ENCODE measurements around the gene ADM.
"Not testable (repeated sequence)": the region's sequence is repeated elsewhere in the genome, so short reads cannot be mapped to it uniquely, and the experiment has no call there.

Gene ADM

GRCh38 chr11:10304495-10305261, at the start of gene ADM:
Gene ADM (plus strand): TSS chr11:10305073. CDS start chr11:10305701, 628 bp downstream.
- Mint-ChIP-seq H3K9me3 (no peaks in the 10 kb centered on the region), H3K4me1 (ENCODE audit: low read depth) (peaks cover 70% of the 10 kb centered on the region), H3K36me3 (ENCODE audit: low read depth) (peaks cover 23% of the 10 kb centered on the region), H3K27me3 (peaks cover 25% of the 10 kb centered on the region), H3K27ac (peak within 1 kb of the TSS; percentile 93), H3K4me3 (peak within 1 kb of the TSS; percentile 97)
- intact Hi-C loops (cut with micrococcal nuclease), result loop anchor here (2.0 to 5.0 kb wide), 4 partner anchors 14 to 547 kb away; no protein-coding TSS in a partner anchor

- Mint-ChIP-seq H3K4me1 (ENCODE audit: low read depth) (peaks cover 5% of the 10 kb centered on the region), H3K4me3 (no peak overlapping the region), H3K27me3 (no peaks in the 10 kb centered on the region), H3K36me3 (ENCODE audit: low read depth) (no peaks in the 10 kb centered on the region), H3K9me3 (no peaks in the 10 kb centered on the region), H3K27ac (no peak overlapping the region)
- intact Hi-C loops (cut with micrococcal nuclease), result no loop called here
Measured at GRCh38 chr11:10255388-10256125, 49.3 kb upstream of the ADM start.

- Mint-ChIP-seq H3K27ac (no peak overlapping the region), H3K4me1 (ENCODE audit: low read depth) (peaks cover 5% of the 10 kb centered on the region), H3K36me3 (ENCODE audit: low read depth) (no peaks in the 10 kb centered on the region), H3K27me3 (no peaks in the 10 kb centered on the region), H3K4me3 (no peak overlapping the region), H3K9me3 (no peaks in the 10 kb centered on the region)
- intact Hi-C loops (cut with micrococcal nuclease), result no loop called here
Measured at GRCh38 chr11:10257478-10257877, 47.4 kb upstream of the ADM start.

GRCh38 chr11:10261821-10262220, 43.1 kb upstream of the ADM start:
- Mint-ChIP-seq H3K36me3 (ENCODE audit: low read depth) (peaks cover 12% of the 10 kb centered on the region), H3K27me3 (no peaks in the 10 kb centered on the region), H3K4me3 (no peak overlapping the region), H3K9me3 (no peaks in the 10 kb centered on the region), H3K4me1 (ENCODE audit: low read depth) (peaks cover 5% of the 10 kb centered on the region), H3K27ac (no peak overlapping the region)
- intact Hi-C loops (cut with micrococcal nuclease), result loop anchor here (10.0 kb wide), 1 partner anchor 47 kb away; no protein-coding TSS in a partner anchor

- Mint-ChIP-seq H3K4me1 (ENCODE audit: low read depth) (peaks cover under 1% of the 10 kb centered on the region), H3K27ac (no peak overlapping the region), H3K4me3 (no peak overlapping the region), H3K36me3 (ENCODE audit: low read depth) (peaks cover 12% of the 10 kb centered on the region), H3K27me3 (no peaks in the 10 kb centered on the region), H3K9me3 (no peaks in the 10 kb centered on the region)
- intact Hi-C loops (cut with micrococcal nuclease), result loop anchor here (10.0 kb wide), 1 partner anchor 49 kb away; no protein-coding TSS in a partner anchor
Measured at GRCh38 chr11:10263929-10264328, 40.9 kb upstream of the ADM start.

GRCh38 chr11:10264716-10265115, 40.2 kb upstream of the ADM start:
- peaks cover 12% of the 10 kb centered on the region for H3K36me3 Mint-ChIP-seq (ENCODE audit: low read depth)
- not testable (repeated sequence) for H3K27me3 Mint-ChIP-seq; H3K9me3 Mint-ChIP-seq; H3K4me3 Mint-ChIP-seq; H3K27ac Mint-ChIP-seq; H3K4me1 Mint-ChIP-seq (ENCODE audit: low read depth)
- intact Hi-C loops (cut with micrococcal nuclease), result loop anchor here (10.0 kb wide), 1 partner anchor 50 kb away; no protein-coding TSS in a partner anchor

- H3K27ac Mint-ChIP-seq, result no peak overlapping the region
- intact Hi-C loops (cut with micrococcal nuclease), result loop anchor here (10.0 kb wide), 1 partner anchor 51 kb away; no protein-coding TSS in a partner anchor
Measured at GRCh38 chr11:10265936-10266335, 38.9 kb upstream of the ADM start.

GRCh38 chr11:10267821-10268220, 37.1 kb upstream of the ADM start:
- H3K27ac Mint-ChIP-seq, result no peak overlapping the region
- no peaks in the 10 kb centered on the region for H3K4me1 Mint-ChIP-seq (ENCODE audit: low read depth)
- peaks cover 12% of the 10 kb centered on the region for H3K36me3 Mint-ChIP-seq (ENCODE audit: low read depth)
- intact Hi-C loops (cut with micrococcal nuclease), result loop anchor here (10.0 kb wide), 1 partner anchor 53 kb away; no protein-coding TSS in a partner anchor
- no peaks in the 10 kb centered on the region for H3K9me3 Mint-ChIP-seq
- no peak overlapping the region for H3K4me3 Mint-ChIP-seq
- H3K27me3 Mint-ChIP-seq, result no peaks in the 10 kb centered on the region

More at GRCh38 chr11:10265936-10266335, 38.9 kb upstream of the ADM start:
- Mint-ChIP-seq H3K4me3 (no peak overlapping the region), H3K4me1 (ENCODE audit: low read depth) (no peaks in the 10 kb centered on the region), H3K27me3 (no peaks in the 10 kb centered on the region), H3K9me3 (no peaks in the 10 kb centered on the region), H3K36me3 (ENCODE audit: low read depth) (peaks cover 12% of the 10 kb centered on the region)

GRCh38 chr11:10268746-10269488, 36.0 kb upstream of the ADM start:
- Mint-ChIP-seq H3K9me3 (no peaks in the 10 kb centered on the region), H3K27ac (no peak overlapping the region), H3K4me1 (ENCODE audit: low read depth) (no peaks in the 10 kb centered on the region), H3K4me3 (no peak overlapping the region), H3K27me3 (no peaks in the 10 kb centered on the region), H3K36me3 (ENCODE audit: low read depth) (peaks cover 12% of the 10 kb centered on the region)
- intact Hi-C loops (cut with micrococcal nuclease), result loop anchor here (10.0 kb wide), 1 partner anchor 54 kb away; no protein-coding TSS in a partner anchor

GRCh38 chr11:10272132-10272531, 32.7 kb upstream of the ADM start:
- no peaks in the 10 kb centered on the region for H3K27me3 Mint-ChIP-seq
- peaks cover 12% of the 10 kb centered on the region for H3K4me1 Mint-ChIP-seq (ENCODE audit: low read depth)
- H3K36me3 Mint-ChIP-seq (ENCODE audit: low read depth), result no peaks in the 10 kb centered on the region
- no peaks in the 10 kb centered on the region for H3K9me3 Mint-ChIP-seq
- no peak overlapping the region for H3K27ac Mint-ChIP-seq
- intact Hi-C loops (cut with micrococcal nuclease), result no loop called here
- H3K4me3 Mint-ChIP-seq, result no peak overlapping the region

- Mint-ChIP-seq H3K9me3 (no peaks in the 10 kb centered on the region), H3K4me3 (no peak overlapping the region), H3K27ac (no peak overlapping the region), H3K36me3 (ENCODE audit: low read depth) (no peaks in the 10 kb centered on the region), H3K4me1 (ENCODE audit: low read depth) (peaks cover 12% of the 10 kb centered on the region), H3K27me3 (no peaks in the 10 kb centered on the region)
- intact Hi-C loops (cut with micrococcal nuclease), result no loop called here
Measured at GRCh38 chr11:10273738-10274137, 31.1 kb upstream of the ADM start.

- Mint-ChIP-seq H3K9me3 (no peaks in the 10 kb centered on the region), H3K4me3 (no peak overlapping the region), H3K36me3 (ENCODE audit: low read depth) (no peaks in the 10 kb centered on the region), H3K27ac (no peak overlapping the region), H3K27me3 (no peaks in the 10 kb centered on the region), H3K4me1 (ENCODE audit: low read depth) (peaks cover 12% of the 10 kb centered on the region)
- intact Hi-C loops (cut with micrococcal nuclease), result no loop called here
Measured at GRCh38 chr11:10274726-10275125, 30.1 kb upstream of the ADM start.

GRCh38 chr11:10275714-10276113, 29.2 kb upstream of the ADM start:
- intact Hi-C loops (cut with micrococcal nuclease), result no loop called here
- no peaks in the 10 kb centered on the region for H3K27me3 Mint-ChIP-seq
- no peaks in the 10 kb centered on the region for H3K9me3 Mint-ChIP-seq
- no peak overlapping the region for H3K4me3 Mint-ChIP-seq
- peaks cover 12% of the 10 kb centered on the region for H3K4me1 Mint-ChIP-seq (ENCODE audit: low read depth)
- H3K27ac Mint-ChIP-seq, result no peak overlapping the region
- H3K36me3 Mint-ChIP-seq (ENCODE audit: low read depth), result no peaks in the 10 kb centered on the region
